Right lung (tissue), 5 donors: ENCODE measurements around the gene MRPL22. TPM values are rescaled to one million over a fixed set of nuclear protein-coding genes. Genes with fewer than 3 reads are reported as not detected.
"Not testable (repeated sequence)": the region's sequence is repeated elsewhere in the genome, so short reads cannot be mapped to it uniquely, and the experiment has no call there.

Source experiments
- DNase-seq, 2 donors: peaks; one replicate each; pipeline ENCODE4 v3.0.0-alpha.2; 2013
- polyA plus RNA-seq, 5 donors: library from polyadenylated mRNA; unstranded; fragments of 120-200 nt; gene quantifications; one replicate each; pipeline versions ENCODE4 v1.2.1 to v1.2.3, GENCODE V29; 2013; ENCODE audit warnings: inconsistent platforms in 1 of 5, low replicate concordance in 1 of 5; ENCODE audit not compliant: insufficient read length in 5 of 5, insufficient read depth in 1 of 5

MRPL22 gene
- polyA plus RNA-seq, 5 donors, result 40.4 to 50.8 (median 47.3) TPM

- no peak for DNase-seq
Observed at GRCh38 chr5:154937186-154937717, 3.6 kb upstream of the MRPL22 start.

GRCh38 chr5:154937718-154938466 is 3.0 kb upstream of the MRPL22 start, which contains the start of gene GEMIN5:
TSS of gene GEMIN5 (minus strand) at chr5:154938211. CDS start at chr5:154938133, 78 bp downstream.
- DNase-seq, result peak; percentile 82 to 84

GRCh38 chr5:154939387-154939786 is 1.5 kb upstream of the MRPL22 start:
- not testable (repeated sequence) for DNase-seq

- no peak for DNase-seq
Observed at GRCh38 chr5:154940375-154940771, 500 bp upstream of the MRPL22 start.

- DNase-seq, result no peak
Observed at GRCh38 chr5:154943527-154943926, 2.7 kb downstream of the MRPL22 start.

- no peak for DNase-seq
Observed at GRCh38 chr5:154944716-154945115, 3.8 kb downstream of the MRPL22 start.

GRCh38 chr5:154945695-154946301 is 4.9 kb downstream of the MRPL22 start:
- no peak for DNase-seq

GRCh38 chr5:154947778-154948177 is 6.9 kb downstream of the MRPL22 start:
- DNase-seq, result no peak

- no peak for DNase-seq
Observed at GRCh38 chr5:154948313-154948712, 7.4 kb downstream of the MRPL22 start.

- DNase-seq, result no peak
Observed at GRCh38 chr5:154949781-154950180, 8.9 kb downstream of the MRPL22 start.

GRCh38 chr5:154956712-154957111 is 15.8 kb downstream of the MRPL22 start:
- no peak for DNase-seq

GRCh38 chr5:154962494-154962893 is 21.6 kb downstream of the MRPL22 start:
- no peak for DNase-seq

- no peak for DNase-seq
Observed at GRCh38 chr5:154966081-154966841, 25.4 kb downstream of the MRPL22 start.

GRCh38 chr5:154966874-154967273 is 26.0 kb downstream of the MRPL22 start:
- DNase-seq, result no peak

GRCh38 chr5:154967421-154968024 is 26.6 kb downstream of the MRPL22 start:
- DNase-seq, result no peak

- DNase-seq, result no peak
Observed at GRCh38 chr5:154968953-154969352, 28.1 kb downstream of the MRPL22 start.

GRCh38 chr5:154970759-154971158 is 29.9 kb downstream of the MRPL22 start:
- no peak for DNase-seq

- DNase-seq, result no peak
Observed at GRCh38 chr5:154971501-154971900, 30.6 kb downstream of the MRPL22 start.

GRCh38 chr5:154972476-154973080 is 31.7 kb downstream of the MRPL22 start:
- peak in 1 of 2 donors; percentile 21 for DNase-seq

- DNase-seq, result not testable (repeated sequence)
Observed at GRCh38 chr5:154976082-154976481, 35.2 kb downstream of the MRPL22 start.

- DNase-seq, result no peak
Observed at GRCh38 chr5:154977409-154977808, 36.5 kb downstream of the MRPL22 start.
